Epithelial cell of esophagus (primary cell): ENCODE measurements around the gene AIG1.

Experiments
- DNase-seq: peaks from one replicate; pipeline ENCODE4 v3.0.0; 2010; ENCODE audit warnings: low read depth
- H3K4me3 ChIP-seq: 2 replicates; pipeline ENCODE4 v1.5.1; 2011; ENCODE audit warnings: mild to moderate bottlenecking, low read length, control low read depth
- CTCF ChIP-seq: IDR thresholded peaks from 2 replicates; pipeline ENCODE4 v1.5.1; 2011; ENCODE audit warnings: low read depth, mild to moderate bottlenecking, low read length, control low read depth, inconsistent platforms; ENCODE audit not compliant: insufficient read depth; ENCODE audit errors: missing control alignments

The AIG1 gene

GRCh38 chr6:143112084-143112768, 51.5 kb downstream of the AIG1 start:
- TF ChIP-seq CTCF: no peak
- H3K4me3 ChIP-seq: no peak overlapping the region
- no peak for DNase-seq

- no peak for TF ChIP-seq CTCF
- no peak for DNase-seq
- no peak overlapping the region for H3K4me3 ChIP-seq
Observed at GRCh38 chr6:143112837-143113236, 52.1 kb downstream of the AIG1 start.

- no peak for TF ChIP-seq CTCF
- DNase-seq: no peak
Observed at GRCh38 chr6:143115728-143116127, 55.0 kb downstream of the AIG1 start.

GRCh38 chr6:143117108-143117507, 56.4 kb downstream of the AIG1 start:
- DNase-seq: no peak
- no peak for TF ChIP-seq CTCF
- no peak overlapping the region for H3K4me3 ChIP-seq

More at GRCh38 chr6:143115728-143116127, 55.0 kb downstream of the AIG1 start:
- H3K4me3 ChIP-seq: no peak overlapping the region

- no peak overlapping the region for H3K4me3 ChIP-seq
- no peak for DNase-seq
- no peak for TF ChIP-seq CTCF
Observed at GRCh38 chr6:143119260-143119659, 58.6 kb downstream of the AIG1 start.

GRCh38 chr6:143123081-143123480, 62.4 kb downstream of the AIG1 start:
- no peak for DNase-seq
- no peak for TF ChIP-seq CTCF
- H3K4me3 ChIP-seq: no peak overlapping the region

GRCh38 chr6:143123941-143124340, 63.3 kb downstream of the AIG1 start:
- TF ChIP-seq CTCF: no peak
- no peak for DNase-seq
- H3K4me3 ChIP-seq: no peak overlapping the region
